Common myeloid progenitor, CD34-positive (primary cell): ENCODE results near the gene SDHB.

Experiments used
- CTCF ChIA-PET: fragments of 350-600 bp; sonication (Branson Sonifier 250); formaldehyde crosslinking; loops from one replicate; lab custom pipeline; 2021; ENCODE audit warnings: antibody characterized with exemption; lab: Charles Lee
- POLR2A ChIA-PET: fragments of 350-600 bp; sonication (Branson Sonifier 250); formaldehyde crosslinking; loops from one replicate; lab custom pipeline; 2021; ENCODE audit warnings: antibody characterized with exemption; lab: Charles Lee
- DNase-seq, 3 donors: peaks; one replicate each; pipeline versions ENCODE4 v3.0.0 to v3.0.0-alpha.2; 2013
- H3K27ac ChIP-seq, 2 experiments: 1 replicate in 1 of 2; 2 replicates in 1 of 2; pipeline ENCODE4 v1.7.0; 2013; ENCODE audit warnings: inconsistent platforms in 2 of 2, low read length in 2 of 2, mild to moderate bottlenecking in 2 of 2, low read depth in 1 of 2, moderate library complexity in 1 of 2; ENCODE audit not compliant: severe bottlenecking in 2 of 2, insufficient read depth in 1 of 2, poor library complexity in 1 of 2
- H3K27me3 ChIP-seq, 5 experiments: replicated peaks in 2 of 5; 1 replicate in 3 of 5; 2 replicates in 2 of 5; pipeline versions ENCODE4 v1.6.1 to v1.7.0; 2013; ENCODE audit warnings: low read length in 4 of 5, mild to moderate bottlenecking in 2 of 5, moderate library complexity in 2 of 5, inconsistent platforms in 1 of 5; ENCODE audit not compliant: insufficient read depth in 5 of 5, control insufficient read depth in 4 of 5
- H3K36me3 ChIP-seq, 4 experiments: 1 replicate in 2 of 4; 2 replicates in 2 of 4; pipeline versions ENCODE4 v1.6.1 to v1.7.0; 2013; ENCODE audit warnings: low read length in 3 of 4, control low read depth in 1 of 4, mild to moderate bottlenecking in 1 of 4; ENCODE audit not compliant: control insufficient read depth in 4 of 4, insufficient read depth in 4 of 4
- H3K4me1 ChIP-seq, 4 experiments: 1 replicate in 3 of 4; 2 replicates in 1 of 4; pipeline versions ENCODE4 v1.6.1 to v1.7.1; 2013; ENCODE audit warnings: low read length in 3 of 4, mild to moderate bottlenecking in 3 of 4, control low read depth in 1 of 4, inconsistent platforms in 1 of 4, moderate library complexity in 1 of 4; ENCODE audit not compliant: control insufficient read depth in 4 of 4, insufficient read depth in 4 of 4; ENCODE audit errors: control extremely low read depth in 1 of 4
- H3K4me3 ChIP-seq, 7 experiments: 1 replicate in 4 of 7; 2 replicates in 3 of 7; pipeline versions ENCODE4 v1.5.1 to v1.7.0; 2013; ENCODE audit warnings: mild to moderate bottlenecking in 7 of 7, low read length in 6 of 7, moderate library complexity in 6 of 7, inconsistent platforms in 2 of 7, low read depth in 2 of 7, control low read depth in 1 of 7; ENCODE audit not compliant: insufficient read depth in 4 of 7, control insufficient read depth in 1 of 7; ENCODE audit errors: extremely low read depth in 1 of 7
- H3K9me3 ChIP-seq, 5 experiments: 1 replicate in 4 of 5; 2 replicates in 1 of 5; pipeline versions ENCODE4 v1.6.1 to v1.7.1; 2013; ENCODE audit warnings: low read length in 4 of 5, mild to moderate bottlenecking in 2 of 5, inconsistent platforms in 1 of 5, low read depth in 1 of 5, moderate library complexity in 1 of 5; ENCODE audit not compliant: control insufficient read depth in 4 of 5, insufficient read depth in 2 of 5; ENCODE audit errors: control extremely low read depth in 1 of 5
- WGBS: methylation state at CpG from one replicate; pipeline ENCODE4 v1.1.5; 2013; ENCODE audit not compliant: insufficient coverage; 5-methylcytosine and 5-hydroxymethylcytosine counted together

Gene SDHB

GRCh38 chr1:17004466-17005364 lies 49.1 kb downstream of the SDHB start:
- no peak overlapping the region for H3K27ac ChIP-seq
- H3K36me3 ChIP-seq = peaks cover 3 to 50% (median 38%) of the 10 kb centered on the region in 4 experiments
- H3K9me3 ChIP-seq = no peaks in the 10 kb centered on the region
- 94% methylated on average over 22 of the region's 24 CpGs for WGBS
- CTCF ChIA-PET = interaction anchor here (0.6 to 4.1 kb wide), 4 partner anchors 17 to 53 kb away, joined by 3 to 24 read pairs (median 3); no protein-coding TSS in a partner anchor
- POLR2A ChIA-PET = no interaction called here
- no peak overlapping the region for H3K4me3 ChIP-seq
- H3K27me3 ChIP-seq = no peaks in the 10 kb centered on the region
- H3K4me1 ChIP-seq = peaks cover 0 to 10% (median 9%) of the 10 kb centered on the region in 4 experiments
- no peak for DNase-seq

GRCh38 chr1:17002524-17002902 lies 51.3 kb downstream of the SDHB start:
- Histone ChIP-seq H3K4me1 (no peaks in the 10 kb centered on the region), H3K27ac (no peak overlapping the region), H3K27me3 (no peaks in the 10 kb centered on the region), H3K4me3 (no peak overlapping the region), H3K9me3 (no peaks in the 10 kb centered on the region), H3K36me3 (peaks cover 3 to 61% (median 45%) of the 10 kb centered on the region in 4 experiments)
- ChIA-PET CTCF (interaction anchor here (0.7 to 4.1 kb wide), 5 partner anchors 8 to 38 kb away, joined by 3 to 24 read pairs (median 4); partner anchors contain the start of gene ATP13A2), POLR2A (interaction anchor here (0.8 kb wide), 1 partner anchor 11 kb away, joined by 4 read pairs; no protein-coding TSS in a partner anchor)
- no peak for DNase-seq
- WGBS = 97% methylated on average over 3 of the region's 4 CpGs

- DNase-seq = no peak
- Histone ChIP-seq H3K36me3 (peaks cover 3 to 65% (median 46%) of the 10 kb centered on the region in 4 experiments), H3K27me3 (no peaks in the 10 kb centered on the region), H3K9me3 (no peaks in the 10 kb centered on the region), H3K27ac (no peak overlapping the region), H3K4me1 (no peaks in the 10 kb centered on the region), H3K4me3 (no peak overlapping the region)
- POLR2A ChIA-PET = interaction anchor here (0.8 to 1.3 kb wide), 2 partner anchors 8 to 12 kb away, joined by 3 to 4 read pairs; no protein-coding TSS in a partner anchor
- 97% methylated on average over 15 of the region's 19 CpGs for WGBS
- CTCF ChIA-PET = interaction anchor here (0.7 to 4.1 kb wide), 5 partner anchors 9 to 42 kb away, joined by 3 to 24 read pairs (median 4); partner anchors contain the start of gene ATP13A2
Measured at GRCh38 chr1:17001760-17002523, 51.9 kb downstream of the SDHB start.

GRCh38 chr1:16999863-17000262 lies 54.0 kb downstream of the SDHB start:
- Histone ChIP-seq H3K27me3 (no peaks in the 10 kb centered on the region), H3K27ac (no peak overlapping the region), H3K4me3 (no peak overlapping the region), H3K9me3 (no peaks in the 10 kb centered on the region), H3K36me3 (peaks cover 3 to 69% (median 53%) of the 10 kb centered on the region in 4 experiments), H3K4me1 (no peaks in the 10 kb centered on the region)
- CTCF ChIA-PET = interaction anchor here (1.0 to 1.9 kb wide), 4 partner anchors 10 to 33 kb away, joined by 3 to 10 read pairs (median 5); no protein-coding TSS in a partner anchor
- POLR2A ChIA-PET = no interaction called here
- WGBS = 90% methylated on average over 5 of the region's 8 CpGs
- DNase-seq = no peak

GRCh38 chr1:16998589-16998988 lies 55.2 kb downstream of the SDHB start:
- 98% methylated on average over 6 of the region's 10 CpGs for WGBS
- Histone ChIP-seq H3K4me3 (no peak overlapping the region), H3K9me3 (no peaks in the 10 kb centered on the region), H3K4me1 (no peaks in the 10 kb centered on the region), H3K27ac (no peak overlapping the region), H3K27me3 (no peaks in the 10 kb centered on the region), H3K36me3 (peaks cover 0 to 61% (median 43%) of the 10 kb centered on the region in 4 experiments)
- DNase-seq = no peak
- ChIA-PET POLR2A (no interaction called here), CTCF (interaction anchor here (1.0 kb wide), 1 partner anchor 39 kb away, joined by 3 read pairs; no protein-coding TSS in a partner anchor)

- Histone ChIP-seq H3K27me3 (no peaks in the 10 kb centered on the region), H3K4me3 (no peak overlapping the region), H3K4me1 (no peaks in the 10 kb centered on the region), H3K36me3 (peaks cover 2 to 59% (median 33%) of the 10 kb centered on the region in 4 experiments), H3K27ac (no peak overlapping the region), H3K9me3 (no peaks in the 10 kb centered on the region)
- POLR2A ChIA-PET = no interaction called here
- WGBS = 98% methylated on average over 13 of the region's 14 CpGs
- no peak for DNase-seq
- CTCF ChIA-PET = no interaction called here
Measured at GRCh38 chr1:16996845-16997244, 57.0 kb downstream of the SDHB start.
